Measurements from ENCODE around the gene TGFA. TPM values are rescaled to one million over a fixed set of nuclear protein-coding genes. Genes with fewer than 3 reads are reported as not detected.

TGFA gene
- total and polyA plus RNA-seq, 2 donors (not counting 1 experiment from before 2014, with no cell fraction given) = 0.06 TPM; not detected in 1

DNA sequence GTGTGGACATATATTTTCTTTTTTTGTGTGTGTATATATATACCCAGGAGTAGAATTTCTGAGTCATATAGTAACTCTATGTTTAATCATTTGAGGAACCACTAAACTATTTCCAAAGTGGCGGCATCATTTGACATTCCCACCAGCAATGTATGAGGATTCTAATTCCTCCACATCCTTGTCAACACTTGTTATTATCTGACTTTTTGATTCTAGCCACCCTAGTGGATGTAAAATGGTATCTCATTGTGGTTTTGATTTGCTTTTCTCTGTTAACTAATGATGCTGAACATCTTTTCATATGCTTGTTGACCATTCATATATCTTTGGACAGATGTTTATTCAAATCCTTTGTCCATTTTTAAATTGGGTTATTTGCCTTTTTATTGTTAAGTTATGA, 120.3 kb downstream of the TGFA start:
- Histone ChIP-seq H3K4me2 (ENCODE audit: extremely low read depth, insufficient read depth, low read length) (no peak overlapping the region), H3K4me3 (replicated peaks in 1 of 4; ENCODE audit: control extremely low read depth in 1 of 4, insufficient read depth in 1 of 4, low read depth in 3 of 4, low read length in 4 of 4) (no peak overlapping the region), H3K27ac (ENCODE audit: insufficient read depth, low read length) (no peak overlapping the region), H3K27me3 (ENCODE audit: control insufficient read depth, insufficient read depth, low read length) (no peaks in the 10 kb centered on the region), H4K20me1 (ENCODE audit: control insufficient read depth, extremely low read depth, insufficient read depth, low read length) (no peaks in the 10 kb centered on the region), H3K4me1 (ENCODE audit: control insufficient read depth, extremely low read depth, insufficient read depth, low read length) (no peaks in the 10 kb centered on the region), H3K36me3 (ENCODE audit: control insufficient read depth, insufficient read depth, low read length) (no peaks in the 10 kb centered on the region), H3K9me3 (ENCODE audit: control insufficient read depth, insufficient read depth, low read depth, low read length) (no peaks in the 10 kb centered on the region), H3K9ac (ENCODE audit: insufficient read depth, low read length) (no peak overlapping the region), H3K79me2 (ENCODE audit: control insufficient read depth, insufficient read depth, low read length) (no peaks in the 10 kb centered on the region), H2AFZ (ENCODE audit: low read length) (no peak overlapping the region)
- TF ChIP-seq, protein P1, sequence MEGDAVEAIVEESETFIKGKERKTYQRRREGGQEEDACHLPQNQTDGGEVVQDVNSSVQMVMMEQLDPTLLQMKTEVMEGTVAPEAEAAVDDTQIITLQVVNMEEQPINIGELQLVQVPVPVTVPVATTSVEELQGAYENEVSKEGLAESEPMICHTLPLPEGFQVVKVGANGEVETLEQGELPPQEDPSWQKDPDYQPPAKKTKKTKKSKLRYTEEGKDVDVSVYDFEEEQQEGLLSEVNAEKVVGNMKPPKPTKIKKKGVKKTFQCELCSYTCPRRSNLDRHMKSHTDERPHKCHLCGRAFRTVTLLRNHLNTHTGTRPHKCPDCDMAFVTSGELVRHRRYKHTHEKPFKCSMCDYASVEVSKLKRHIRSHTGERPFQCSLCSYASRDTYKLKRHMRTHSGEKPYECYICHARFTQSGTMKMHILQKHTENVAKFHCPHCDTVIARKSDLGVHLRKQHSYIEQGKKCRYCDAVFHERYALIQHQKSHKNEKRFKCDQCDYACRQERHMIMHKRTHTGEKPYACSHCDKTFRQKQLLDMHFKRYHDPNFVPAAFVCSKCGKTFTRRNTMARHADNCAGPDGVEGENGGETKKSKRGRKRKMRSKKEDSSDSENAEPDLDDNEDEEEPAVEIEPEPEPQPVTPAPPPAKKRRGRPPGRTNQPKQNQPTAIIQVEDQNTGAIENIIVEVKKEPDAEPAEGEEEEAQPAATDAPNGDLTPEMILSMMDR (conservative IDR thresholded peaks at IDR 0.05 in 1 of 2, IDR thresholded peaks at IDR 0.05 in 1 of 2; ENCODE audit: low read depth in 1 of 2, low read length in 2 of 2) = no peak
- no peak for TF ChIP-seq EZH2 (IDR thresholded peaks at IDR 0.05; ENCODE audit: low read length, missing control alignments)
- no peak for DNase-seq (ENCODE audit: low read depth in 2 of 2)

GRCh38 chr2:70431716-70432347, 121.8 kb downstream of the TGFA start:
- Histone ChIP-seq H3K4me1 (ENCODE audit: control insufficient read depth, extremely low read depth, insufficient read depth, low read length) (no peaks in the 10 kb centered on the region), H2AFZ (ENCODE audit: low read length) (no peak overlapping the region), H3K27ac (ENCODE audit: insufficient read depth, low read length) (no peak overlapping the region), H3K4me2 (ENCODE audit: extremely low read depth, insufficient read depth, low read length) (no peak overlapping the region), H3K36me3 (ENCODE audit: control insufficient read depth, insufficient read depth, low read length) (no peaks in the 10 kb centered on the region), H3K9ac (ENCODE audit: insufficient read depth, low read length) (no peak overlapping the region), H3K79me2 (ENCODE audit: control insufficient read depth, insufficient read depth, low read length) (no peaks in the 10 kb centered on the region), H4K20me1 (ENCODE audit: control insufficient read depth, extremely low read depth, insufficient read depth, low read length) (no peaks in the 10 kb centered on the region), H3K27me3 (ENCODE audit: control insufficient read depth, insufficient read depth, low read length) (no peaks in the 10 kb centered on the region), H3K4me3 (replicated peaks in 1 of 4; ENCODE audit: control extremely low read depth in 1 of 4, insufficient read depth in 1 of 4, low read depth in 3 of 4, low read length in 4 of 4) (no peak overlapping the region), H3K9me3 (ENCODE audit: control insufficient read depth, insufficient read depth, low read depth, low read length) (no peaks in the 10 kb centered on the region)
- no peak for DNase-seq (ENCODE audit: low read depth in 2 of 2)
- TF ChIP-seq, protein P1 (conservative IDR thresholded peaks at IDR 0.05 in 1 of 2, IDR thresholded peaks at IDR 0.05 in 1 of 2; ENCODE audit: low read depth in 1 of 2, low read length in 2 of 2) = no peak
- TF ChIP-seq EZH2 (IDR thresholded peaks at IDR 0.05; ENCODE audit: low read length, missing control alignments) = no peak

DNA sequence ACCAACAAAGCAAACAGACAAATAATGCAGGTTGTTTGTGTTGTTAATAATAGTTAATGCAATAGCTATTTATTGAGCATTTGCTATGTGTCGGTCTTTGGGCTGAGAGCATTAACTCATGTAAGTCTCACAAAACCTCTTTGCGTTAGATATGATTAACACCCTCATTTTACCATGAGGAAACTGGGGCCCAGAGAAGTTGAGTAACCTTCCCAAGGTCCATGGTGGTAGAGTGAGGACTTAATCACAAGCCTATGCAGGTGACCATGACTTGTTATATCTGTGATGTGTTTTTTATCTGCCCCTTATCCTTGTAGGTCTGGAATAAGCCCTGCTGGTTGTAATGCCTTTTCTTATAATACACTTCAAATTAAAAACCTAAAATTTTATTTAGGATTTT, 127.3 kb downstream of the TGFA start:
- no peak overlapping the region for H3K4me3 ChIP-seq (replicated peaks in 1 of 4; ENCODE audit: control extremely low read depth in 1 of 4, insufficient read depth in 1 of 4, low read depth in 3 of 4, low read length in 4 of 4)
- H3K4me2 ChIP-seq (ENCODE audit: extremely low read depth, insufficient read depth, low read length) = no peak overlapping the region
- no peak overlapping the region for H2AFZ ChIP-seq (ENCODE audit: low read length)
- no peaks in the 10 kb centered on the region for H4K20me1 ChIP-seq (ENCODE audit: control insufficient read depth, extremely low read depth, insufficient read depth, low read length)
- no peaks in the 10 kb centered on the region for H3K79me2 ChIP-seq (ENCODE audit: control insufficient read depth, insufficient read depth, low read length)
- H3K9ac ChIP-seq (ENCODE audit: insufficient read depth, low read length) = no peak overlapping the region
- H3K27me3 ChIP-seq (ENCODE audit: control insufficient read depth, insufficient read depth, low read length) = no peaks in the 10 kb centered on the region
- H3K27ac ChIP-seq (ENCODE audit: insufficient read depth, low read length) = no peak overlapping the region
- no peaks in the 10 kb centered on the region for H3K9me3 ChIP-seq (ENCODE audit: control insufficient read depth, insufficient read depth, low read depth, low read length)
- no peaks in the 10 kb centered on the region for H3K36me3 ChIP-seq (ENCODE audit: control insufficient read depth, insufficient read depth, low read length)
- no peaks in the 10 kb centered on the region for H3K4me1 ChIP-seq (ENCODE audit: control insufficient read depth, extremely low read depth, insufficient read depth, low read length)
- no peak for DNase-seq (ENCODE audit: low read depth in 2 of 2)
- no peak for TF ChIP-seq EZH2 (IDR thresholded peaks at IDR 0.05; ENCODE audit: low read length, missing control alignments)
- TF ChIP-seq, protein P1 (conservative IDR thresholded peaks at IDR 0.05 in 1 of 2, IDR thresholded peaks at IDR 0.05 in 1 of 2; ENCODE audit: low read depth in 1 of 2, low read length in 2 of 2) = no peak

Measured in fibroblast of lung (primary cell).